GM18867 (cell line): ENCODE data around the gene DROSHA.

Experiments used
- ATAC-seq: cut with Tn5 transposase; IDR thresholded peaks from one replicate; pipeline ENCODE4 v1.9.1; 2021; ENCODE audit warnings: mild to moderate bottlenecking, moderate library complexity; ENCODE audit not compliant: unreplicated experiment

DROSHA gene

DNA sequence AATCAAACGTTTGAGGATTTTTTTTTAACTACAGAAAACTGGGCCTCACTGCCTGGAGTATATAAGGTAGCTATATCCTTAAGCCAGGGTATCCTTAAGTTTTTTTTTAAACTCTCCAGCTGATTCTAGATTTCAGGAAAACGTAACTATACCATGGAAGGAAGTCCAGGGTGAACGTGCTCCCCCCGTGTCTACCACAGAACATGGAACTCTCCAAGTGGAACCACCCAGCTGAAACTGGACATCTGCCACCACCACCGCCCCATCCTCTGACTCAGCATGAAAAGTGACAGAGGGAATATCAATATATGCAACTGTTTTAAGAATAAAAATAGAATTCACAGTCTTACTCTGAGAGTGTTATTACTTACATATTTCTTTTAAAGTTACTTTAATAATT is 61.3 kb downstream of the DROSHA start:
- ATAC-seq, result no peak

DNA sequence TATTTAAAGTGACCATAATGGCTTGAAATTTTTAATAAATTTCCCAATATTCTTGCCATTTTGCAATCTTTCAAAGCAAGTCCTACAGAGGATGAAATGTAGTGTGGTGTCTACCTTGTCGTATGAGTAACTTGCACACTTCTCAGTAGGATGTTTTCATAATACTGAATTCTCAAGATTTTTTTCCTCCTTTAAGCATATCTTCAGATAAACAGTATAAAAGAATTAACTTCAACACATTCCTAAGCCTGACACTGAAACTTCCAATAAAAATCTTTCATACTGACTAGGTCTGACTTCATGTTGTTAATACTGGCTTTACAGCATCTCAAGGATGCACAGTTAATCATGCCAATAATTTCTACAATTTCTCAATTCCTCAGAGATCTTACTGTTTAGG is 62.0 kb downstream of the DROSHA start:
- ATAC-seq, result no peak

DNA sequence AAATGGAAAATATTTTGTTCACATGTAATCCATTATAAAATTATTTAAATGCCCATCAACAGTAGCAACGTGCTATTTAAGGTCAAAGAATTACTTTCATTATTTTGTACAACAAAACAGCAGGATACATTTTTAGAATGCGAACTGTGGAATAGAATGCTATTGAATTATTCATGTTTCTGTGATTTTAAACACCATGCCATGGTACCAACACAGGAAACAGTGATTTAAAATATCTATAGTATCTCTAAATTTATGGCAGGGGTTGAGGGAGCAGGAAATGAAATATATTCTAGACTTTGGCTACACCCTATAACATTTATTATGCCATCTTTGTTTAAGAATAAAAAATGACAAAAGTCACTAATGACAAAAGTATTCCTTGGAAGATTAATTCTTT is 62.4 kb downstream of the DROSHA start:
- ATAC-seq, result no peak

DNA sequence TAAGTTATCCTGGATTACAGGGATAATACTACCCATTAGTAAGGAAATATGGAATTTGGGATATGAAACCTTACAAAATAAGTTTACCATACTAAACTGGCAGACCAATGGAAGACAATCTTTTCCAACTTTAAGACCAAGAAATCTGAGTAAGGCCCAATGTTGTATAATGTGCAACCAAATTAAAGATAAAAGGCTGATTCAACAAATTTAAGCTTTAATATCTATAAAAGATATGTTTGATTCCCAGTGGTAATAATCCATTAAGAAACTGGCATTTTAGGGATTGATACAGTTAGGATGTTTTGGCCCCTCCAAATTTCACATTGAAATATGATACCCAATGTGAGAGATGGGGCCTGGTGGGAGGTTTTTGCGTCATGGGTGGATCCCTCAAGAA is 66.6 kb downstream of the DROSHA start:
- no peak for ATAC-seq

DNA sequence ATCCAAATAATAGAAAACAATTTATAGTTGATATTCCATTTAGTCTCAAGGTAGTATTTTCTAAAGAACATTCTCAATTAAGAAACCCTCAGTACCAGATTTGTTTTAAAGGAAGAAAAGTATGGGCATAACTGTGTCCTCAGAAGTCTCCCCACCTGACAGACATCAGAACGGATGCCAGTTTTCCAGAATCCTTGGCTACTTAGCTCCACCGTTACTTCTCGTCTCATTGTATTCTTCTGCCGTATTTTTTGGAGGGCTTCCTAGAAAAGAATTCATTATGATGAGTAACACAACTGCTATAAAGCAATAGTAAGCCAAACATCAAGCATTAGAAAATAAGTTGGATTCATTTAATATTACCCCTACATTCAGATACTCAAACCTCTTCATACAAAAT is 67.8 kb downstream of the DROSHA start:
- no peak for ATAC-seq

DNA sequence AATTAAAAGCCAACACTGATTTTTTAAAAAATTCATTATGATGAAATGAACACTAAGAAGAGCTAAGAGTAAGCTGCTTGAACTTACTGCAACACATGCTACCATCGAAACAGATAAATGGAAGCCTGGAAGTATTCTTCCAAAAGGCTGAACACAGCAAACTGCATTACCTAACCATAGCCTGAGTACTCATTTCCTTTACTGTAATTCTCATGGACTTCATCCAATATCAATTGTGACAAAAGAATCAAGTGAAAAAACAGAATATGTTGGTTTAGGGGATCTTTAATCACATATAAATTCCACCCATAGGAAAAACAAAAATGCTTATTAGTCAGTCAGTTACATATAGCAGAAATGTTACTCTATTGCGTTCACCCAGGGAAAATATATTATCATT is 68.5 kb downstream of the DROSHA start:
- no peak for ATAC-seq

DNA sequence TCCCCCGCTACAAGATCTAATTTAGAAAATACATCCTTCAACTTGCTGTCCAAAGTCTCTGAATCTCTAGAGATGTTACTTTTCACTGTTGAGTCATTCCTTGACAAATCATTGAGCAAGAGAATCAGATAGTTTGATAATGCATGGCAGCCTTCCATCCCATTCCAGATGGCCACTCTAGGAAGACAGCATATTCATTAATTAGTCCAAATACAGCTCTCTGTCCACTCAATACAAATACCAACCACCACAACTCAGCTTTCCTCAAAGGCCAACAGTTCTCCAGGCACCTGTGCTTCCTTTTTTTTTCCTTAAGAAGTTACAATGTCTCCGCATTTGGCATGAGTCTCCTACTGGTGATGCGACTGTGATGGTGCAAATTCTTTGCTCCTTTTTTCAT is 72.3 kb downstream of the DROSHA start:
- no peak for ATAC-seq

DNA sequence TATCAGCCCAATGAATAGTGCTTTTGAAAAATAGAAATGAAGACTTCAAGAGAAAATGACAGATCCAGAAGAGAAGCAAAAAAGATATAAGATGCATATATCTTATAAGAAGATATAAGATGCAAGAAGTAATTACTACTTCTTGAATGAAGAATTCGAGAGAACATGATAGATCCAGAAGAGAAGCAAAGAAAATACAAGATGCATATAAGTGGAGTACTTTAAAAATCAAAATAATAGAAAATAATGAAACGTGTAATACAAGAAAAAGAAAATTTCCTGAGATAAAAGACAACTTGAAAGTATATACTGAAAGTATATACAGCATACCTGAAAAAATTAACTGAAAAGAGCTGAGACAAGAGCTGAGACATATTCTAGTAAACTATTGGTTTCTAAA is 76.7 kb downstream of the DROSHA start:
- no peak for ATAC-seq

DNA sequence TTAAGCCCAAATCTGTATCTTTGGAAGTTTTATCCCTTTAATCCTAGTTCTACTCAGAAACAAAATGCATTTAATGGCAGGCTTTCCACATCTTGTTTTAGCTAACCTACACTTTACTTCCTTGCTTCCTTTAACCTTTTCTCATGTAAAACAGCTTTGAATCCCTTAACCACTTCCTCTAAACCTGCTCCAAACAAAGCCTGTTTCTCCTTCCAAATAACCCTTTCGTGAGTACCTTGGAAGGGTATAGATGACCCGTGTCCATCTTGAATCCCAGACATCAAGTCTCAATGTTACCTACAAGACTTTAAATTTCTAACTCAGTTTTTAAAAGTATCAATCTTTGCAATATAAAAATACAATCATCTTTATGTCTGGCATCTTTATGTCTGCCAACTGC is 78.4 kb downstream of the DROSHA start:
- no peak for ATAC-seq

DNA sequence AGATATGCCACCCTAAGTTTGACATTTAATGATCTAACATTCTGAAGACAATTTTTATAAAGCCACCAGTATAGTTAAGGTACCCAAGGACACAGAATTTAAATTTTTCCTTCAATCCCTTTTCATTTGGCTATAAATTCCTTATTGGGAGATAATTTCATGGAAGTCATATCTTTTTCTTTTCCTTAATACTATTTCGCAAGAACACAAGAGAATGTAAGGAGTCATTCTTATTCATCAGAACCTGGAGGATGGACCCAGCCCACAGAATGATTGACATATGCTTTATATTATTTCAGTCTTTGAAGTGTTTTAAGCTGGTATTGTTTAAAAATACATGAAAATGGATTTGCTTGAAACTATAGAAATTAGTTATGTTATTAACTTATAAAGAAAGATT is 79.6 kb downstream of the DROSHA start:
- ATAC-seq, result no peak

DNA sequence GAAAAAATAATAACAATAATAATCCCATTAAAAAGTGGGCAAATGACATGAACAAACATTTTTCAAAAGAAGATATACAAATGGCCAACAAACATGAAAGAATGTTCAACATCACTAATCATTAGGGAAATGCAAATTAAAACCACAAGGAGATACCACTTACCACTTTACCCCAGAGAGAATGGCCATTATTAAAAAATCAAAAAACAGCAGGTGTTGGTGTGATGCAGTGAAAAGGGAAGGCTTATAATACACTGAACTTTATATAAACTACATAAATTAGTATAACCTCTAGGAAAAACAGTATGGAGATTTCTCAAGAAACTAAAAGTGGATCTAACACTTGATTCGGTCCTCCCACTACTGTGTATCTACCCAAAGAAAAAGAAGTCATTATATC is 81.9 kb downstream of the DROSHA start:
- ATAC-seq, result no peak

DNA sequence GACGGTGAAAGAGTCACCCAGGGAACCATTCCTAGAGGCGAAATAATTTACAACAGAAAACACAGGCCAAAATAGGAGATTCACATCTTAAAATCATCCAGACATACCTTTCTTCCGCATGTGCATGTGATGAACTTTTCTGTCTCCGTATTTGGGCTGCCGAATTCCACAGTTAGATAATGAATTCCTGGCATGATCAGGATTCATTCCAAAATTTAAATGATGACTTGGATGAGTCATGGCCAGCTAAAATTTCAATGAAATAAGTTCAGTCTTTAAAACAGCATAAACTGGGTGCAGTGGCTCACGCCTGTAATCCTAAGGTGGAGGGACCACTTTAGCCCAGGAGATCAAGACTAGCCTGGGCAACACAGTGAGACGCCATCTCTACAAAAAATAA is 82.7 kb downstream of the DROSHA start:
- ATAC-seq, result no peak

DNA sequence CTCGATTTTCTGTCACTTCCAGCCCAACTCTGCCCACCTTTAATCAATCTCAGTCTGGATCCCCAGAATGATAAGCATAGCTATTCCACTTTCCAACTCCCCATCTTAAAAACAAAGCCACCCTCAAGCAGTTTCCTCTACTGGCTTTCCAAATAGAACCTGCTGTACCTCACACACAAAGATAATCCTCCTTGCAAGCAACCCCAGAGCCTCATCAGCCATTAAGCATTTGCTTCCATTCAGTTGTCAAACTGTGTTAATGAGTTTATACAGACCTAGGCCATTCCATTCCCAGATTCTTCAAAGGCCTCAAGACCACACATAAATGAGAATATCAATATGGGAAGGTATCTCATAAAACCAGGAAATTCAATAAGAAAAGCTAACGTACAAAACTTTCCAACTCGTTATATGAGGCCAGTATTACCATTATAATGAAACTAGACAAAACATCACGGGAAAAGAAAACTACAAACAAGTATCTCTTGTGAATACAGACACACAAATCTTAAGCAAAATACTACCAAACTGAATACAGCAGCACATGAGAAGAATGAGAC is 86.8 kb downstream of the DROSHA start:
- no peak for ATAC-seq

DNA sequence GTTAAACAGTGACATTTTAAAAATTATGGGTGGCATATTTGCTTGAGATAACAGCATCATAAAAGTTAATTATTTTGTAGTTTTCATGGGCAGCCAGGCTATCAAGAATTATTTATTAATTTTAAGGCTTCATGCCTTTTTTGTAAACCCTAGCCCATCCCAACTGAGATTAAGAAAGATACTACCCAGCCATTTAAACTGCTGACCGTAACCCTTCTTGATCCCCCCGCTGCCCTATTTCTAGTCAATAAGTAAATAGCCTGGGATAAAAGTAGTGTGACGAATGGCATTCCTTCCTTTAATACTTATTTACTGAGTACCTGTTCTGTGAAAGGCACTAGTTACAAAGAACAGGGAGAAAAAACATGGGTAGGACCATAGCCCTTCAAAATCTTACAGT is 88.3 kb downstream of the DROSHA start:
- ATAC-seq, result no peak

DNA sequence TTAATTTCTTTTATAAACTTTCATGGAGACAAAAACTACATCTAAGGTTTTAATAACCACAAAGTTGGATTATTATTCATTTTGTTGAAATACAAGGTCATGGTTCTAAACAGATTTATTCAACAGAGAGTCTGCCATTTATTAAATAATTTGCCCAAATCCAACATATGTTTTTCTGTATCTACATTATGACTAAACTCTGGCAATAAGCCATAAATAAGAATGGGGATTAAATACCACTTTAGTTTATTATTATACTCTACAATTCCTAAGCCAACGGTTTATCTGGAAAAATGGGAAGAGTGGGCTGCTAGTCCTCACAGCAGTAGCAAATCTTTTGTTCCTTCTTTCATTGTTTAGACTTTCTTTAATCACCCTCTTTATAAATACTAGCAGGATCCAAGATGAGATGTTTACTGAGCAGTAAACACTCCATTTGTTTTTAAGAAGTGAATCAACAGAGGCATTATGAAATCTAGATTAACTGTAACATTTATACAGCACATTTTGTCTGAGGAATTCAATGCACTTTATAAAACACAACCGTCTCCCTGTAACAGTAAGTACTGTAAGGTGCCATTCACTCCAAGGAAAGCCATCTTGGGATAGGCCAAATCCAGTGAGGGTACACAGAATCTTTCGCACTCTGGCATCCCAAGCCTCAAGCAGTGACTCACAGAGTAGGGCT is 89.7 kb downstream of the DROSHA start:
- no peak for ATAC-seq

DNA sequence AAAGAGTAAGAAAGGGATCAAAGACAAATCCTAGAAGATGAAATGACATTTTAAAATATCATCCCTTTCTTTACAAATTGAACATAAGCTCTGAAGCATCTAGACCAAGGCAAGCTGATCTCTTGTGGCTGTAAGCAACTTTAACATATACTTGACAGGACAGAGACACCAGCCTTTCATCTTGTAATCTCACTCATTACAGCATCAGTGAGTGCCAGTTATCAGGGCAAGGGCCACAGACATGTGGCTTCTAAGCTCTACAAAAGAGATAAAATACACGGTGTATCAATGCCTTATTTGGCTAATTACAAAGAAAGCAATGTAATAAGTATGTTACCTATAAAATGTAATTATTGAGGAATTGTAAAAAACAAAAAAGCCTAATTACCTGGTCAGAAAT is 95.0 kb downstream of the DROSHA start:
- ATAC-seq, result no peak

DNA sequence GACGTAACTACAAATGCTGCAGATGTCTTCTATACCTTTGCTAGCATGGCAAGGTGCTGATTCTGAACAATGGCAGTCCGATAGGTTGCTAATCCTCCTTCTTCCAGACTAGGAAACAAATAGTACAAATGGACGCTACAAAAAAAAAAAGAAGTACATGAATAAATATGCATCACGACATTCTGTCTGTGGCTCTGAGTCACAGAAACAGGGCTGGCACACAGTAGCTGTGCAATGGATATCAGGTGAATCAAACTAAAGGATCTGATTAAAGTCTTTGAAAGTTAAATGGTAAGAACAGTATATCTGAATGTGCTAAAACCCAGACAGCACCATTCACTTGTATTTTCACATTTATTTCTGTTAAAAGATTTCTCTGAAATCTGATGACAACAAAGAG is 96.2 kb downstream of the DROSHA start:
- no peak for ATAC-seq

DNA sequence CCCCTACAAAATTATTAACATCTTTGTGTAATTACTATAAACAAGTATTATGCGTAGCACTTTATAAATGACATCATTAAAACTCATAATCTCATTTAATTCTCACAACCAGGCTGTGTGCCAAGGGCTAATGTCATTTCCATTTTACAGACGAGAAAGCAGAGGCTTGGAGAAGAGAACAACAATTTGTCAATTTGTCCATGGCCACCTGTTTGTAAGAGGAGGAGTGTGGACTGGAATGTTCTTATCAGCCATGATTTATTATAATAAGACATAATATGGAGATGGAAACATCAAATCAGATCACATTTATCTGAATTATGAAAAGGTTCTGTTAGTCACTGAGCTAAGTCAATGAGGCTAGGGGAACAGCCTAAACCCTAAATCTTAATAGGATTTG is 97.0 kb downstream of the DROSHA start:
- no peak for ATAC-seq

DNA sequence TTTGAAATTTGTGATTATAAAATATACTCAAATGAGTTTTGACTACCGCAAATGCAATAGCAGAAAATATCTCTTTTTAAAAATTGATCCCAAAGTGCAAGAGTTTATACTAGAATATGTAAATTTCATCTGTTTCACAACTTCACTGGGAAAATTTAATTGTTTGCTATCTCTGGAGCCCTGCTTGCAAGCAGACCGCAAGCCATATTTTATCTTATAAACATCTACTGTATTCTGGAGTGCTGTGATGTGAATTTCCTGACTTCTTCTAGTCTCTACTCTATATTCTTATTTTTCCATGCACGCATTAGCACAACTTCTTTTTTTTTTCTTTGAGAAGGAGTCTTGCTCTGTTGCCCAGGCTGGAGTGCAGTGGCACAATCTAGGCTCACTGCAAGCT is 98.7 kb downstream of the DROSHA start:
- no peak for ATAC-seq

DNA sequence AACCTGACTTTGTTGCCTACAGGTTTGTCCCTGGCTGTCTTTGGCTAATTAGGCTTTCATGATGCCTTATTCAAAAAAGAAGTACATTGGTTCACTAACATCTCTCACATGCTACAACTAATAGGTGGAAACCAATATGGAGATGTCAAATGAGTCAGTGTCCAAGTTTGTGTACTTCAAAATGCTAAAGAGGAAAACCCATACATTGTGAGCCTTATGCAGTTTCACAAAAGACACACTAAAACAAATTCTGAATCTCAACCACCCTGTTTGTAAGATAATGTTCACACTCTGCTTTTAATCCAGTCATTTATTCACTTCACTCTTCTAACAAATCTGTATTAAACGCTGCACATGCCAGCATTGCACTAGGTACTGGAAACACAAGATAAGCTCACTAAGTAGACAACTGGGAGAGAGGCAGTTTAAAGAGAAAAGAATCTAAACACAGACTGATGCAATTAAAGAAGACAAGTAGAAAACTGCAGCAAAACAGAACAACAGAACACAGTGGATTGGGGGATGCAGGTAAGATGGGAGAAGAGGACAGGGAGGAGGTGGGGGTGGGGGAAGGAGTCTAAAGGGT is 104.1 kb downstream of the DROSHA start:
- ATAC-seq, result no peak

DNA sequence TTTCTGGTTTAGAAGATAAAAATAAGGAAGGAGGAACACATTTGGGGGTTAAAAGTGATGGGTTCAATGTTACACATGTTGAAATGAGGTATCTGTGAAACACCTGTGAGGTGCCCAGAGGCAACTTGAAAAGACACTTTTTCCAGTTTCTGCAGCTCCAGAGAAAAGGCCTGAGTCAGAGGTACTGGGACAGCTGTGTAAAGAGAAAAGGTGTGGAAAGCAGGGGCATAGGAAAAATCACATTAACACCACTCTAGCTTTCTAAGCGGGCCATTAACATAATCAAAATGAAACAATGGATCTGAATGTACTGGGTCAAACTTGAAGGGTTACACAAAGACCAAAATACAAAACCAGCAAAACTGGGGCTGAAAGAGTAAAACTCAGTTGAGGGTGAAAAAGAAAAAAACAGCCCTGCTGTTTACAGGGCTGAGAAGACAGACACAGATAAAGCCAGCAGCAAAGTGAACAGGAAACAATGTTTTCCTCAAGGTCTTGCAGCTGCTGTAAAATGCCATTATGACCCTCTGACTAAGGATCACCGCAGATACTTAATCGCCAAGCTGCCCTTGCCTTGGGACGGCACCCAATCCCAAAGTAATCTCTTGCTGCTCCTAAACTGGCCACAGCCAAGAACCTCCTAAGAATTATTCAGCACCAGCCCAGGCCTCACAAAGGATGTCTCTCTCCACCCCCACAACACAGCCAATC is 104.7 kb downstream of the DROSHA start:
- no peak for ATAC-seq
